GM19035 (cell line): ENCODE data around the gene SNAPC4.
"Not testable (repeated sequence)": the region's sequence is repeated elsewhere in the genome, so short reads cannot be mapped to it uniquely, and the experiment has no call there.

ENCODE experiments used
- ATAC-seq: cut with Tn5 transposase; IDR thresholded peaks from one replicate; pipeline ENCODE4 v1.9.1; 2021; ENCODE audit not compliant: unreplicated experiment

The SNAPC4 gene

GRCh38 chr9:136410500-136411287 lies 10.7 kb upstream of the SNAPC4 start, which contains the start of the genes ENTR1 and PMPCA:
Gene ENTR1, minus strand, starts transcription at chr9:136410614. Its CDS starts 217 bp downstream, at chr9:136410397.
Gene PMPCA, plus strand, starts transcription at chr9:136410658. Its CDS starts 11 bp downstream, at chr9:136410669.
- ATAC-seq: peak; percentile 86

- ATAC-seq: peak; percentile 22
These were observed 9.8 kb upstream of the SNAPC4 start for GRCh38 chr9:136409557-136410455.

- ATAC-seq: no peak
These were observed 7.9 kb upstream of the SNAPC4 start for GRCh38 chr9:136407911-136408310.

- not testable (repeated sequence) for ATAC-seq
These were observed 7.1 kb upstream of the SNAPC4 start for GRCh38 chr9:136407061-136407460.

GRCh38 chr9:136405904-136406303 lies 5.9 kb upstream of the SNAPC4 start:
- ATAC-seq: not testable (repeated sequence)

DNA sequence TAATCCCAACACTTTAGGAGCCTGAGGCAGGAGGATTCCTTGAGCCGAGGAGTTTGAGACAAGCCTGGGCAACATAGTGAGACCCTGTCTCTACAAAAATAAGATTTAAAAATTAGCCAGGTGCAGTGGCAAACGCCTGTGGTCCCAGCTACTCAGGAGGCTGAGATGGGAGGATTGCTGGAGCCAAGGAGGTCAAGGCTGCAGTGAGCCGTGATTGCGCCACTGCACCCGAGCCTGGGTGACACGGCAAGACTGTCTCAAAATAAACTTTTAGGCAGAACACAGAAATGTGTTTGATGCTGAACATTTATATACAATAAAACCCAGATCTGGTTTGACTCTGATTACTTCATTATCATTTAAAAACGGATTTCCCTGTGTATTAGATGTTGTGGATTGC lies 5.5 kb upstream of the SNAPC4 start:
- no peak for ATAC-seq

DNA sequence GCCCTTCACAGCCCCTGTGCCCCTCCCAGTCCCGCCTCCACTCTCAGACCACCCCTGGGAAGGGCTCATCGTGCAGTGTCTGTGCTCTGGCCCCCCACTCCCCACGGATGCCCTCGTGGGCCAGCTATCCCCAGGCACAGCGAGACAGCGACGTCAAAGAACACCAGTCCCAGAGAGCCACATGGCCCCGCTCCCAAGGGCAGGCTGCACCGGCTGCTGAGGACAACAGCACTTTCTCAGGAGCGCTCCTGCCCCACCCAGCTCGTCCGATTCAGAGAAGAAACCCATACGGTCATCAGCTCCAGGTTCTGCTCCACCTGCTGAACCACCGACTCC lies 4.8 kb upstream of the SNAPC4 start:
- ATAC-seq: no peak

- no peak for ATAC-seq
These were observed 4.2 kb upstream of the SNAPC4 start for GRCh38 chr9:136403915-136404800.

DNA sequence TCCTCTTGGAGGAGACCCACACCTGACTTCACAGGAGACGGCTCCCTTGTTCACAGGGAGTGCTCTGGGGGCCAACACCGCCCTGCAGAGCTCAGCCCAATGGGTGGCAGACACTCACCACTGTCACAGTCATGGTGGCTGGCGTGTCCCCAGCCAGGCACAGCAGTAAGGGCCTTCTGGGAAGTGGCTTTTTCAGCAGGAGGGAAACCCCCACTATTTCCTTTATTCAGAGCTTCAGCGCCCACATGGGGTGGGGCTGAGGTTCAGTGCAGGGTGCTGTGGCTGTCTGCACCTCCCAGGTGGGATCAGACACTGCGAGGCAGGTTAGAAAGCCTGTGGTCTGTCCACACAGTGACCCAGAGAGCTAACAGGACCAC lies 3.6 kb upstream of the SNAPC4 start:
- ATAC-seq: no peak

DNA sequence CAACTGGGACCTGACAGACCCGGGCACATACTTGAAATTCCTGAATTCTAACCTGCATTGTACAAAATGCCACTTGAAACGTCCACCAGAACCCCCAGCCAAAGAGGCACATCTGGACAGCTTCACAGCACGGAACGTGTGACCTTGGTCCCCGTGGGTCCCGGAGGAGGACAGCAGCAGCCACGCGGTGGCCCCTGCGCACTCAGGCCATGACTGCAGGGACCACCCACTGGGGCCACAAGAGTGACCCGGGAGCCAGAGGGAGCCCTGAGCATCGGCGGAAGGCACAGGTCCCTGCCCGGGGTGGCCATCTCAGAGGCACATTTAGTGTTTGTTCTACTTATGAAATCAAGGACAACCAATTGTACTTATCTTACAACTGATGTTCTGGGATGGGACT lies 2.1 kb upstream of the SNAPC4 start:
- ATAC-seq: no peak

- ATAC-seq: no peak
These were observed 1.4 kb upstream of the SNAPC4 start for GRCh38 chr9:136401173-136401922.

DNA sequence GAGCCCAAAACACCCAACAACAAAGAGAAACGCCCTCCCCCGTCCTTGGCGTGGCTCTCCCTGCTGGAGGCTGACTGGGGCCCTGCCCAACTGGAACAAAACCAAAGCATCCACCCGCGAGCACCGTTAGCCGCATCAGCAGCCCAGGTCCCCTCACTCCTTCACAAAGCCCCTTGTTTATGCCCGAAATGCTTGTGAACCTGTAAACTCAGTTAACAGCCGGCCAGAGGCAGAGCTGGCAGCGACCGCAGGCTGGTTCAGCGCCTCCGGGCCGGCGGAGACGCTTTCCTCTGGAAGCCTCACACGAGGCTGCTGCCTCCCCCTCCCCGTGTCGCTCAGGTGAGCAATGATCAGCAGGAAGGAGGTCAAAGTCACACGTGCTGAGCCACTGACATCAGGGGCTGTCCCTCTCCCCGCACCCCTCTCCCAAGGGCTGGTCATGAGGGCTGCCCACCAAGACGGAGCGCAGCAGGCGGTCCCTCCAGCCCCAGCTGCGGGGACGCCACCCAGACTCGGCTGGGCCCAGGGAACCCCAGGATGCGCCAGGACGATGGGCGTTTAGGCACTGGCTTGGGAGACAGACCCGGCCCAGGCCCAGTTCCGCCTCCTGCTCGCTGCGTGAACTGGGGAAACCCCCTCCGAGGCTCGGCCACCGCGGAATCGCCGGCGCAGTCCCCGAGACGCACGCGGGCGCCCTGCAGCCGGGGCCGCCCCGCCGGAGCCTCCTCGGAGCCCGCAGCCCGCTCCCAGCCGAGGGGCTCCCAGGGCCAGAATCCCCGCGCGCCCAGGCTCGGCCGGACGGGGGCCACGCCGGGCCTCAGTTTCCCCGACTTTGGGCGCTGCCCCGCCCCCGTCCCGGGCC lies 563 bp downstream of the SNAPC4 start:
- ATAC-seq: peak; percentile 37

DNA sequence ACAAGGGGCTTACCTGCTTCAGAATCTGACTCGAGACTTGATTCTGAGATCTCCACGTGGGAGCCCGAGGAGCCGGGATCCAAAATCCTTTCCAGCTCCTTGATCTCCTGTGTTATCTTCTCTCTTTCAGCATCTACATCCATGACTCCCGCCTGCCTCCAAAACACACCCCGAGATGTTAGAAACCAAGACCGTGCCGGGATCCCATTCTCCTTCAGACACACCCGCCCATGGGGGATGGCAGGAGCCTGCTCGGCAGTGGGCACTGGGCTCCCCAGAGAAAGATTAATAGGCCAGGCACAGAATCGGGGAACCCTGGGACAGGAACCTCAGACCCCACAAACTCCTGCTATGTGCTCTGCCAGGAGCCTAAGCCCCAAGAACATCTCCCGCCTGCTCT lies 1.7 kb downstream of the SNAPC4 start:
- ATAC-seq: no peak

DNA sequence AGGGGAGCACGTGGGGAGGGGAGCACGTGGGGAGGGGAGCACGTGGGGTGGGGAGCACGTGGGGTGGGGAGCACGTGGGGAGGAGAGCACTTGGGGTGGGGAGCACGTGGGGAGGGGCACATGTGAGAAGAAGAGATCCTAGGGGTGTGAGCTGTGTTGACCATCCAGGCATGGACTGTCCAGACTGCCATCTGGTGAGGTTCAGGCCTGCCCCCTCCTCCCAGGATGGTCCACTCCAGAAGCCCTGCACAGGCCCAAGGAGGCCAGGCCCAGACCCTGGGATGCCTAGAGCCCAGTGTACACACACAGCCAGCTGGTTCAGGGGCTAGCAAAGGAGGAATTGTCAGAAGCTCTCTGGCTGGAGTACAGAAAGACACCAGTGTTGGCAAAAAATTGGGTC lies 2.3 kb downstream of the SNAPC4 start:
- no peak for ATAC-seq

- no peak for ATAC-seq
These were observed 3.8 kb downstream of the SNAPC4 start for GRCh38 chr9:136396219-136396515.

DNA sequence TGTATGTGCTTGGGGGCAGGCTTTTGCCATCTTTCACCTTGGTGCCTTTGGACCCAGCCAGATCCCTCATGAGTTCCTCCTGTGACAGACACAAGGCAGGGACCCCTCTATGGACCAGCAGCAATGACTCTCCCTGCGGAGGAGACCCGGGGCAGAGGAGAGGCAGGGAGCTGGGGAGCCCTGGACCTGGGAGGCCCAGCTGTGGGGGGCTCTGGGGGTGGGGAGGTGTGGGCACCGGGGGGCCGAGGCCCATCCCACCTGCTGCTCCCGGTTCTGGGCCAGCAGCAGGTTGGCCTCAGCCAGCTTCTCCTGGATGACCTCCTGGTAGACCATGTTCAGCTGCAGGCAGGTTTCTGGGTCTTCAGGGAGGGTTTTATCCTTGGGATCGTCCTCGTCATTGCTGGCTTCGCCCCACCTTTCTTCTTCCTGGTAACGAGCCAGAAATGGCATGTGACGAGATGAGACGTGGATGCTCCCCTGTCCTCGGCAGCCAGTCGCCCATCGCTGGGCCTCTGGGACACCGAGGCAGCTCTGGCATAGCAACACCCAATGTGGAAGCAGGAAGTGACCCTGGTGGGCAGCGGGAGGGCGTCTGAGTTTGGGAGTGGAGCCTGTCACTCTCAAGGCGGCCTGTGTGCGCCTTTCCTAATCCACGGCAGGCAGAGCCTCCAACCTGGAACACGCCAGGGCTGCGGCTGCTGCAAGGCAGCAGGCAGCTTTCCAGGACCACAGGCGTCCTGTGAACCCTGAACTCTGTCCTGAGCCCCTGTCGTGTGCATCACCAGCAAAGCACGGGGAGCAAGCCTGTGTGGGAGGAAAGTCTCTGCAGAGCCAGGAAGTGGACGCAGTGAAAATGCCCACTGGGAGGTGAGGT lies 4.4 kb downstream of the SNAPC4 start:
- ATAC-seq: no peak

DNA sequence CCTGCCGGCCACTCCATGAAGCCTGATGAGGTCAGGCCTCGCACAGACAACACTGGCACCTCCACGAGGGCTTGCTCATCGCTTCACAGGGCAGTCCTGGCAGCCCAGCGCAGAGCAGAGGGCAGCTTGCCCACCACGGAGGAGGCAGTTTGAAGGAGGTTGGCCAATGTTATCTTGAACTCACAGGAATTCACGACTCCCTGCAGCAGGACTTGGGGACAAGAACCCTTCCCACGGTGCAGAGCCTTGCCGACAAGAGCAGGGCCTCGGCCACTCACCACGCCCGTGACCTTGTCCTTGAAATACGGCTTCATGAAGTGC lies 5.0 kb downstream of the SNAPC4 start:
- no peak for ATAC-seq

DNA sequence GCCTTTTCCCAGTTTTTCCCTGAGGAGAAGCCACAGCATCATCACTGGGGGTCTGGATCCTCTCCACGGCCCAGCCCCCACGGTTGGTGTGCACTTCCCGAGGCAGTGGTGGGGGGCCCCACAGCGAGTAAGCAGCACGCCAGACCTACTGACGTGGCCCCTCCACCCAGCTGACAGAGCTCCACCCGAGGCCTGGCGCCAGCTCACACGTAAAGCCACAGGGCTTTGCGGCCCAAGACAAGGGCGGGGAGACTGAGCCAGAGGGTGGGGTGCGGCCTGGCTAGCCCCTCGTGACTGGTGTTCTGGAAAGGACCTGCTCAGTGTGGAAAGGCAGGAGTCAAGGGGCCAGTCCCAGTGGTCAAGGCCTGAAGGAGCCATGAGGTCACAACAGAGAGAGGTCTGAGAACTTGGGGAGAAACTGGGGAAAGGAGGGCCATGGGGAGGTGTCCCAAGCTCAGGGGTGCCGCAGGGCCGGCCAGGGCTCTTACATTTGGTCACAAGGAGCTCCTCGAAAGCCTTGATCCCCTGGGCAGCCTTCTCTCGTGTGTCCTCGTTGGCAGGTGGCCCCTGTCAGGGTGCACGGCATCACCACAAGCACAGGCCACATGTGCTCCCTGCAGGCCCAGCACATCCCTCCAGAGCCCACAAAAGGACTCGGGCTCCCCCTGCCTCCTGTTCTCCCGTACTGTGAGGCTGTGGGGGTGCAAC lies 5.5 kb downstream of the SNAPC4 start:
- no peak for ATAC-seq
